DMS153 (cell line): ENCODE measurements around the gene MMP23B.

ENCODE experiments used
- DNase-seq: peaks from one replicate; lab custom pipeline; 2025; lab: John Stamatoyannopoulos, UW

The MMP23B gene

GRCh38 chr1:1602968-1603506 is 28.9 kb upstream of the MMP23B start:
- DNase-seq, result no peak

GRCh38 chr1:1603671-1604373 is 28.2 kb upstream of the MMP23B start:
- DNase-seq, result no peak

- no peak for DNase-seq
Measured at GRCh38 chr1:1604374-1605033, 27.5 kb upstream of the MMP23B start.

- DNase-seq, result no peak
Measured at GRCh38 chr1:1605034-1605591, 26.9 kb upstream of the MMP23B start.

GRCh38 chr1:1605724-1606123 is 26.2 kb upstream of the MMP23B start:
- no peak for DNase-seq

- no peak for DNase-seq
Measured at GRCh38 chr1:1606232-1606631, 25.7 kb upstream of the MMP23B start.

- DNase-seq, result no peak
Measured at GRCh38 chr1:1609822-1610485, 22.0 kb upstream of the MMP23B start.

- no peak for DNase-seq
Measured at GRCh38 chr1:1610796-1611195, 21.2 kb upstream of the MMP23B start.

GRCh38 chr1:1612104-1612400 is 19.9 kb upstream of the MMP23B start:
- DNase-seq, result no peak

GRCh38 chr1:1613509-1614082 is 18.4 kb upstream of the MMP23B start:
- no peak for DNase-seq

GRCh38 chr1:1614204-1614953 is 17.6 kb upstream of the MMP23B start:
- no peak for DNase-seq

- DNase-seq, result no peak
Measured at GRCh38 chr1:1614954-1615255, 17.1 kb upstream of the MMP23B start.

GRCh38 chr1:1615256-1616044 is 16.5 kb upstream of the MMP23B start, which contains the start of gene MIB2:
Gene MIB2 (plus strand): TSS chr1:1615500. CDS start chr1:1623453, 7,953 bp downstream.
- peak; percentile 99 for DNase-seq

GRCh38 chr1:1616045-1616790 is 15.8 kb upstream of the MMP23B start:
- DNase-seq, result no peak

GRCh38 chr1:1616838-1617237 is 15.1 kb upstream of the MMP23B start:
- no peak for DNase-seq

- DNase-seq, result no peak
Measured at GRCh38 chr1:1617516-1617915, 14.5 kb upstream of the MMP23B start.

- no peak for DNase-seq
Measured at GRCh38 chr1:1617925-1618324, 14.0 kb upstream of the MMP23B start.

- no peak for DNase-seq
Measured at GRCh38 chr1:1618396-1619068, 13.4 kb upstream of the MMP23B start.

- DNase-seq, result no peak
Measured at GRCh38 chr1:1619917-1620361, 12.0 kb upstream of the MMP23B start.
